ENCODE results near the gene NCOA1. TPM values are rescaled to one million over a fixed set of nuclear protein-coding genes. Genes with fewer than 3 reads are reported as not detected.

Gene NCOA1
- total and polyA plus RNA-seq, 3 donors from 2014 or later: 52.3 to 124 (median 109) TPM

- Histone ChIP-seq H3K27ac (no peak overlapping the region), H3K27me3 (no peaks in the 10 kb centered on the region), H3K9me3 (no peaks in the 10 kb centered on the region), H3K4me3 (no peak overlapping the region), H3K36me3 (ENCODE audit: low read depth, missing control alignments) (no peaks in the 10 kb centered on the region), H3K4me1 (no peaks in the 10 kb centered on the region)
- intact Hi-C loops (cut with DNase I; ENCODE audit: low total_unique reads): no loop called here
- no peak for DNase-seq
- WGBS, 2 donors: 93 to 94% methylated on average over 4 of the region's 4 CpGs
- no peak for TF ChIP-seq POLR2A (IDR thresholded peaks at IDR 0.05)
- TF ChIP-seq, protein P1, sequence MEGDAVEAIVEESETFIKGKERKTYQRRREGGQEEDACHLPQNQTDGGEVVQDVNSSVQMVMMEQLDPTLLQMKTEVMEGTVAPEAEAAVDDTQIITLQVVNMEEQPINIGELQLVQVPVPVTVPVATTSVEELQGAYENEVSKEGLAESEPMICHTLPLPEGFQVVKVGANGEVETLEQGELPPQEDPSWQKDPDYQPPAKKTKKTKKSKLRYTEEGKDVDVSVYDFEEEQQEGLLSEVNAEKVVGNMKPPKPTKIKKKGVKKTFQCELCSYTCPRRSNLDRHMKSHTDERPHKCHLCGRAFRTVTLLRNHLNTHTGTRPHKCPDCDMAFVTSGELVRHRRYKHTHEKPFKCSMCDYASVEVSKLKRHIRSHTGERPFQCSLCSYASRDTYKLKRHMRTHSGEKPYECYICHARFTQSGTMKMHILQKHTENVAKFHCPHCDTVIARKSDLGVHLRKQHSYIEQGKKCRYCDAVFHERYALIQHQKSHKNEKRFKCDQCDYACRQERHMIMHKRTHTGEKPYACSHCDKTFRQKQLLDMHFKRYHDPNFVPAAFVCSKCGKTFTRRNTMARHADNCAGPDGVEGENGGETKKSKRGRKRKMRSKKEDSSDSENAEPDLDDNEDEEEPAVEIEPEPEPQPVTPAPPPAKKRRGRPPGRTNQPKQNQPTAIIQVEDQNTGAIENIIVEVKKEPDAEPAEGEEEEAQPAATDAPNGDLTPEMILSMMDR (IDR thresholded peaks at IDR 0.05): no peak
These were observed 206.7 kb downstream of the NCOA1 start for GRCh38 chr2:24697792-24698191.

DNA sequence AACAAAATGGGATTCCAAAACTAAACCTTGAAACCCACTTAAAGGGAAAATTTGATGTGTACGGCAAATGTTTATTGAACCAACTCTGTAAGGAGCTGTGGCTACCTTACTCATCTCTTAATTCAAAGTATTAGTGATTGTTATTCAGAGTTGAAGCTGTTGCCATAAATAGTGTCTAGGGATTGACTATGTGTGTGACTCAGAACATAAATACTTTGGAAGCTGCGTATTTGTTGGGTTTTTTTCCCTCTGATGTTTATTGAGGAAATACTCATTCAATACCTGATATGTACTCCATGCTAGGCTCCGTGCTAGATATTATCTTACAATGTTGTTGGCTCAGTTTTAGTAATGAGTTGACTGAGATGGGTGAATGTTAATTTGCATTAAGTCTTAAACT, 211.7 kb downstream of the NCOA1 start:
- no peak overlapping the region for H3K4me3 ChIP-seq
- 67 to 91% methylated on average over 3 of the region's 3 CpGs for WGBS, 2 donors
- TF ChIP-seq POLR2A (IDR thresholded peaks at IDR 0.05): no peak
- TF ChIP-seq, protein P1 (IDR thresholded peaks at IDR 0.05): no peak
- intact Hi-C loops (cut with DNase I; ENCODE audit: low total_unique reads): no loop called here
- no peaks in the 10 kb centered on the region for H3K36me3 ChIP-seq (ENCODE audit: low read depth, missing control alignments)
- no peaks in the 10 kb centered on the region for H3K27me3 ChIP-seq
- no peaks in the 10 kb centered on the region for H3K9me3 ChIP-seq
- H3K4me1 ChIP-seq: no peaks in the 10 kb centered on the region
- no peak overlapping the region for H3K27ac ChIP-seq
- DNase-seq: no peak

DNA sequence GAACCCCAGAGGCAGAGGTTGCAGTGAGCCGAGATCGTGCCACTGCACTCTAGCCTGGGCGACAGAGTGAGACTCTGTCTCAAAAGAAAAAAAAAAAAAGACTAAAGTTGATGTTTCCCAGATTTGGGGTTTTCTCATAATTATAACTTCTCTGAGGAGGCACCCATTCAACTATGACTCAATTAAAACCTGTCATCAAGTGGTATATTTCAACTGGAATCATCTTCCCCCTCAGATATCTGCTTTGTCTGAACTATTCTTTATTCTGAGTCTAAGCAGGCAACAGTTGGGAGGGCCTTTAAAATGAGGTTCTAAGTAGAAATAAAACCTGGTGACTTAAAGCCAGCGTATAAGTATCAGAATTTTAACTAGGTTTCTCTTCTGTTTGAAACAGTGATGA, 213.6 kb downstream of the NCOA1 start:
- 94 to 96% methylated on average over 4 of the region's 4 CpGs for WGBS, 2 donors

DNA sequence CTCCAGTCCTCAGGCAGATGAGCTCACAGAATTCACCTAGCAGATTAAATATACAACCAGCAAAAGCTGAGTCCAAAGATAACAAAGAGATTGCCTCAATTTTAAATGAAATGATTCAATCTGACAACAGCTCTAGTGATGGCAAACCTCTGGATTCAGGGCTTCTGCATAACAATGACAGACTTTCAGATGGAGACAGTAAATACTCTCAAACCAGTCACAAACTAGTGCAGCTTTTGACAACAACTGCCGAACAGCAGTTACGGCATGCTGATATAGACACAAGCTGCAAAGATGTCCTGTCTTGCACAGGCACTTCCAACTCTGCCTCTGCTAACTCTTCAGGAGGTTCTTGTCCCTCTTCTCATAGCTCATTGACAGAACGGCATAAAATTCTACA, 216.1 kb downstream of the NCOA1 start:
- H3K27ac ChIP-seq: no peak overlapping the region
- TF ChIP-seq, protein P1 (IDR thresholded peaks at IDR 0.05): no peak
- no peak for TF ChIP-seq POLR2A (IDR thresholded peaks at IDR 0.05)
- no peak overlapping the region for H3K4me3 ChIP-seq
- H3K9me3 ChIP-seq: no peaks in the 10 kb centered on the region
- H3K4me1 ChIP-seq: no peaks in the 10 kb centered on the region
- no peaks in the 10 kb centered on the region for H3K36me3 ChIP-seq (ENCODE audit: low read depth, missing control alignments)
- 92 to 99% methylated on average over 3 of the region's 3 CpGs for WGBS, 2 donors
- H3K27me3 ChIP-seq: no peaks in the 10 kb centered on the region
- intact Hi-C loops (cut with DNase I; ENCODE audit: low total_unique reads): no loop called here
- no peak for DNase-seq

More for the DNA sequence above, 213.6 kb downstream of the NCOA1 start:
- Histone ChIP-seq H3K4me1 (no peaks in the 10 kb centered on the region), H3K4me3 (no peak overlapping the region), H3K27me3 (no peaks in the 10 kb centered on the region), H3K9me3 (no peaks in the 10 kb centered on the region), H3K36me3 (ENCODE audit: low read depth, missing control alignments) (no peaks in the 10 kb centered on the region), H3K27ac (no peak overlapping the region)
- TF ChIP-seq, protein P1 (IDR thresholded peaks at IDR 0.05): no peak
- no peak for TF ChIP-seq POLR2A (IDR thresholded peaks at IDR 0.05)
- DNase-seq: no peak
- intact Hi-C loops (cut with DNase I; ENCODE audit: low total_unique reads): no loop called here

DNA sequence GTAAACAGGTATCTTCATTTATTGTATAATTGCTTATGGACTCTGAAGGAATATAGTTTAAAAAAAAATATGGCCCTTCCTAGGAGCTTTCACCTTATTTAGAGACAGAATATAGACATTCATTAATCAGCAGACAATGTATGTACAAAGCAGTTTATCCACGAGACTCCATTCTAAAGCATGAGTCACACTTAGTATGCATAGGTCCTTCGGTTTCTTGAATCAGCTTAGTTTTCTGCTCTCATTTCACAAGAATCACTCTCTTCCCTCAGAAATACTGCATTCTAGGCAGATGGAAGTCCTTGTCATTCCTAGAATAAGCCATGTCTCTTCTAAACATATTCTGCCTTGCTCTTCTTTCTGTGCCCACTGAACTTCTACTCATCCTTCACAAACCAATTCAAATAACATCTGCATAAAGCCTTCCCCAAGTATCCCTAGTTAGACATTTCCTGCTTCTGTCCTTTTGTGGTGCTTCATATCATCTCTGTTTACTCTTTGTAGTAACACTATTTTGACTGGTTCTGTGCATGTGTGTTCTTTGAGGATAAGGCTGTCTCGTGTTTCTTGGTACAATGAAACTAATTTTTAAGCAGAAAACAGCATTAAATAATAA, 217.6 kb downstream of the NCOA1 start:
- WGBS, 2 donors: 84 to 90% methylated on average over 3 of the region's 3 CpGs

More for the DNA sequence above, 217.6 kb downstream of the NCOA1 start:
- Histone ChIP-seq H3K4me3 (no peak overlapping the region), H3K9me3 (no peaks in the 10 kb centered on the region), H3K36me3 (ENCODE audit: low read depth, missing control alignments) (no peaks in the 10 kb centered on the region), H3K4me1 (no peaks in the 10 kb centered on the region), H3K27ac (no peak overlapping the region), H3K27me3 (no peaks in the 10 kb centered on the region)
- no peak for DNase-seq
- intact Hi-C loops (cut with DNase I; ENCODE audit: low total_unique reads): no loop called here
- TF ChIP-seq, protein P1 (IDR thresholded peaks at IDR 0.05): no peak
- TF ChIP-seq POLR2A (IDR thresholded peaks at IDR 0.05): no peak

Measured in testis (tissue), 3 donors.